ENCODE data around the gene KDM4C. TPM values are rescaled to one million over a fixed set of nuclear protein-coding genes. Genes with fewer than 3 reads are reported as not detected.

Gene KDM4C
- total RNA-seq, 4 donors from 2014 or later = 52.1 to 83.6 (median 65.5) TPM

- TF ChIP-seq POLR2A (IDR thresholded peaks at IDR 0.05) = no peak
- no peak for TF ChIP-seq CTCF (IDR thresholded peaks at IDR 0.05)
- Histone ChIP-seq H3K27ac (no peak overlapping the region), H3K4me1 (peaks cover 0 to 19% of the 10 kb centered on the region in 2 donors), H3K27me3 (no peaks in the 10 kb centered on the region), H3K9me3 (no peaks in the 10 kb centered on the region), H3K4me3 (replicated peaks in 1 of 3) (no peak overlapping the region), H3K36me3 (no peaks in the 10 kb centered on the region)
- DNase-seq = no peak
- intact Hi-C loops (cut with DNase I) = no loop called here
- 75 to 87% methylated on average over 5 of the region's 5 CpGs for WGBS, 2 donors
Measured at GRCh38 chr9:7201196-7201595, 443.4 kb downstream of the KDM4C start.

- H3K4me1 ChIP-seq = peaks cover 0 to 19% of the 10 kb centered on the region in 2 donors
- H3K27ac ChIP-seq = peak overlapping the region in 1 of 3 donors; percentile 33
- intact Hi-C loops (cut with DNase I) = no loop called here
- no peaks in the 10 kb centered on the region for H3K9me3 ChIP-seq
- H3K27me3 ChIP-seq = no peaks in the 10 kb centered on the region
- 52 to 60% methylated on average over 4 of the region's 4 CpGs for WGBS, 2 donors
- TF ChIP-seq POLR2A (IDR thresholded peaks at IDR 0.05) (no peak), CTCF (IDR thresholded peaks at IDR 0.05) (no peak)
- no peaks in the 10 kb centered on the region for H3K36me3 ChIP-seq
- H3K4me3 ChIP-seq (replicated peaks in 1 of 3) = no peak overlapping the region
- no peak for DNase-seq
Measured at GRCh38 chr9:7205806-7206205, 448.0 kb downstream of the KDM4C start.

GRCh38 chr9:7206221-7206758, 448.5 kb downstream of the KDM4C start:
- Histone ChIP-seq H3K27me3 (no peaks in the 10 kb centered on the region), H3K4me1 (peaks cover 0 to 22% of the 10 kb centered on the region in 2 donors), H3K36me3 (no peaks in the 10 kb centered on the region), H3K27ac (peak overlapping the region in 1 of 3 donors; percentile 33), H3K4me3 (replicated peaks in 1 of 3) (no peak overlapping the region), H3K9me3 (no peaks in the 10 kb centered on the region)
- peak; percentile 71 to 73 for DNase-seq
- TF ChIP-seq POLR2A (IDR thresholded peaks at IDR 0.05) (no peak), CTCF (IDR thresholded peaks at IDR 0.05) (no peak)
- 41 to 60% methylated on average over 6 of the region's 6 CpGs for WGBS, 2 donors
- intact Hi-C loops (cut with DNase I) = no loop called here

GRCh38 chr9:7209016-7209715, 451.4 kb downstream of the KDM4C start:
- no peak for TF ChIP-seq CTCF (IDR thresholded peaks at IDR 0.05)
- WGBS, 2 donors = 84 to 86% methylated on average over 15 of the region's 15 CpGs
- Histone ChIP-seq H3K27ac (no peak overlapping the region), H3K36me3 (no peaks in the 10 kb centered on the region), H3K4me3 (replicated peaks in 1 of 3) (no peak overlapping the region), H3K27me3 (no peaks in the 10 kb centered on the region), H3K9me3 (no peaks in the 10 kb centered on the region), H3K4me1 (peaks cover 0 to 22% of the 10 kb centered on the region in 2 donors)
- DNase-seq = no peak
- intact Hi-C loops (cut with DNase I) = no loop called here

GRCh38 chr9:7209990-7210389, 452.2 kb downstream of the KDM4C start:
- DNase-seq = no peak
- H3K27me3 ChIP-seq = no peaks in the 10 kb centered on the region
- TF ChIP-seq POLR2A (IDR thresholded peaks at IDR 0.05) (no peak), CTCF (IDR thresholded peaks at IDR 0.05) (no peak)
- H3K4me3 ChIP-seq (replicated peaks in 1 of 3) = no peak overlapping the region
- peaks cover 0 to 22% of the 10 kb centered on the region in 2 donors for H3K4me1 ChIP-seq
- H3K27ac ChIP-seq = peak overlapping the region in 1 of 3 donors; percentile 14
- H3K9me3 ChIP-seq = no peaks in the 10 kb centered on the region
- intact Hi-C loops (cut with DNase I) = no loop called here
- 85 to 90% methylated on average over 3 of the region's 3 CpGs for WGBS, 2 donors
- no peaks in the 10 kb centered on the region for H3K36me3 ChIP-seq

Measured in thyroid gland (tissue), 4 donors.